HG03520 (cell line): Measurements from ENCODE around the gene RERE.

Experiments used
- ATAC-seq: cut with Tn5 transposase; IDR thresholded peaks from one replicate; pipeline ENCODE4 v1.9.1; 2021; ENCODE audit warnings: mild to moderate bottlenecking, moderate library complexity; ENCODE audit not compliant: unreplicated experiment

The RERE gene

DNA sequence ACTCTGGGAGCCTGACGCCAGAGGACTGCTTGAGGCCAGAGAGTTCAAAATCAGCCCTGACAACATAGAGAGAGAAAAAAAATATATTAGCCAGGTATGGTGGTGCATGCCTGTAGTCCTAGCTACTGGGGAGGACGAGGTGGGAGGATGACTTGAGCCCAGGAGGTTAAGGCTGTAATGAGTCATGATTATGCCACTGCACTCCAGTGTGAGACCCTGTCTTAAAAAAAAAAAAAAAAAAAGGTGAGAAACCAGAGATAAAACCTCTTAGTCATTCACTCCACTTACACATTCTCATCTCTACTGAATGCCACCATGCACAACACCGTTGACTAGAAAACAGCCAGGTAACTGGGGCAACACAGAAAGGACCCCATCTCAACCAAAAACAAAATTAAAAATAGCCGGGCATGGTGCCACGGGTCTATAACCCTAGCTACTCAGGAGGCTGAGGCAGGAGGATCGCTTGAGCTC is 321.5 kb downstream of the RERE start:
- no peak for ATAC-seq

- no peak for ATAC-seq
Observed at GRCh38 chr1:8494681-8495080, 322.8 kb downstream of the RERE start.

DNA sequence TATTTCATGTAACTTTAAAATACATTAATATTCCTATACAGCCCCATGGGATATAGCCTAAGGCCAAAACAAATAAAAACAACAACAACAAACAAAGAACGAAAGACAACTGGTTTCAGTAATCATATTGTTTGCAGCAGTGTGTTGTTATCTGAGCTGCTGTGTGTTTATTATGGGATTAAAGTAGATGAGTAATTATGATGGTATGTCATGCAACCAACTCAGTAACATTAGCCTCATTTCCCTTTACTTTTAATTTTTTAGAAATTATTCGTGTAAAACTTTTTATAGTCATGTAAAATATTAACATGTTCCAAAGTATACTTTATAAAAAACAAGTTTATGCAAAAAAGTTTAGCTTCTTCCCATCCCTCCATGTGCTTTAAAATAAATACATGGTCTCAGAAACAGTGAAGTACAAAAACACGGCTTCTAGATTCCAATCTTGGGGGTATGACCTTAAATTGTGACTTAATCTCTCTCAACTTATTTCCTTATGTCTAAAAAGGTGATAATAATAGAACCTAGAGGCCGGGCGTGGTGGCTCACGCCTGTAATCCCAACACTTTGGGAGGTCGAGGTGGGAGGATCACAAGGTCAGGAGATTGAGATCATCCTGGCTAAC is 323.4 kb downstream of the RERE start:
- no peak for ATAC-seq

DNA sequence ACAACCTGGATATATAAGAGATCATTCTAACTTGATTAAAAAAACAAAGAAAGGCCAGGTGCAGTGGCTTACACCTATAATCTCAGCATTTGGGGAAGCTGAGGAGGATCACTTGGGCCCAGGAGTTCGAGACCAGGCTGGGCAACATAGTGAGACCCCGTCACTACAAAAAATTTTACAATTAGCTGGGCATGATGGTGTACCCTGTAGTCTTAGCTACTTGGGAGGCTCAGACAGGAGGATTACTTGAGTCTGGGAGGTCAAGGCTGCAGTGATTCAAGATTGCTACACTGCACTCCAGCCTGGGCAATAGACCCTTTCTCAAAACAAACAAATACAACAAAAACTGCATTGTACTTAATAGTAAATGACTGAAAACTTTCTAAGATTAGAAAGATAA is 330.2 kb downstream of the RERE start:
- ATAC-seq: no peak

GRCh38 chr1:8486047-8486446 is 331.4 kb downstream of the RERE start:
- ATAC-seq: no peak

GRCh38 chr1:8483586-8483985 is 333.9 kb downstream of the RERE start:
- ATAC-seq: no peak

DNA sequence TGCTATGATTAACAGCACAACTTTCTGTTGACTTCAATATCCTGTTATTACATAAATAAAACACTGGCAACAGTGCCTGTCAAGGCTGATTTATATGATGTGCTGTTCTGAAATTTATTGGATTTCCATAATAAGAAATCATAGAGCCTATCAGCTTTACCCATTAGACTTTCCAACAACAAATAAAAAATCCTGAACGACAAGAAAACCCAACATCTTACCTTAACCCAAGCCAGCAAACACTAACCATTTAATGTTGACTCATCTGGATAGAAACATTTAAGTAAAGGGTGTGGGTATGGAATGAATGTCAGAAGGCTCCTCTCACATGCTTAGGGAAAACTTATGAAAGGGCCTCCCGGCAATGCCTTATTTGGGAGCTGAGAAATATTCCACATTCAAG is 334.5 kb downstream of the RERE start:
- ATAC-seq: no peak

- no peak for ATAC-seq
Observed at GRCh38 chr1:8481650-8482380, 335.6 kb downstream of the RERE start.

DNA sequence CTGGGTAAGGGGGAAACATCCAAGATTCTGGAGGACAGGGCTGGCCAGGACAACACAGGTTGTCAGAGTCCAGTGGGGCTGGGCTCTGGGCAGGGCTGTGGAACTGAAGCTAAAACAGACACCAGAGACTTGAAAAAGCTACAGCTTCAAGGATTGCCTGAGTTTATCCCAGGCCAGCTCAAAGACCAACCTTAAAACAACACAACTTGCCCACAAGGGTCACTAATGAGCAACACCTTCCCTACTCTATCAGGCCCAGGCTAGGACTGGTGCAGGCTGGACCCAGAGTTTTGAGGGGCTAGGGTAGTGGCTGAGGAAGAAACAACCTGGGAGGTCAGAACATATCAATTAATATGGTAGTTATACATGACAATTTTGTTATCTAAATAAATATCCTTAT is 338.9 kb downstream of the RERE start:
- ATAC-seq: no peak

GRCh38 chr1:8477983-8478362 is 339.5 kb downstream of the RERE start:
- ATAC-seq: no peak

- peak; percentile 45 for ATAC-seq
Observed at GRCh38 chr1:8477166-8477982, 340.1 kb downstream of the RERE start.

- ATAC-seq: no peak
Observed at GRCh38 chr1:8476006-8476405, 341.4 kb downstream of the RERE start.

- no peak for ATAC-seq
Observed at GRCh38 chr1:8474369-8474768, 343.1 kb downstream of the RERE start.

GRCh38 chr1:8473891-8474300 is 343.5 kb downstream of the RERE start:
- no peak for ATAC-seq

- no peak for ATAC-seq
Observed at GRCh38 chr1:8473121-8473875, 344.1 kb downstream of the RERE start.

DNA sequence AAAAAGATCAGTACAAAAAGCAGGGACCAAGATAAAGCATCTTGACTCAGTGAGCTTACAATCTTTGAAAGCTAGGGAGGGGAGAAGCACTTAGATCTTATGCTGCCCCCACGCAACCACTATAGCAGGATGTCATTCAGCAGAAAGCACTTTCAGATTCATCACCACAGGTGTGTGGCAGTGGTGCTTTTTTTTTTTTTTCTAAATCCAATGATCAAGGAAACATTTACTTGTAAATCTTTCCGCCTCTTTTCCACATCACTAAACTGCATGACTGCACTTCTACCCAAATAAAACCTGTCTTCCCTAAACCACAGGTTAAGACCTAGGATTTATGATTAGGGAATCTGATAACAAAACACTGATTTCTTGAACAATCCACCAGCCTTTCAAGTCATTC is 344.8 kb downstream of the RERE start:
- ATAC-seq: no peak

DNA sequence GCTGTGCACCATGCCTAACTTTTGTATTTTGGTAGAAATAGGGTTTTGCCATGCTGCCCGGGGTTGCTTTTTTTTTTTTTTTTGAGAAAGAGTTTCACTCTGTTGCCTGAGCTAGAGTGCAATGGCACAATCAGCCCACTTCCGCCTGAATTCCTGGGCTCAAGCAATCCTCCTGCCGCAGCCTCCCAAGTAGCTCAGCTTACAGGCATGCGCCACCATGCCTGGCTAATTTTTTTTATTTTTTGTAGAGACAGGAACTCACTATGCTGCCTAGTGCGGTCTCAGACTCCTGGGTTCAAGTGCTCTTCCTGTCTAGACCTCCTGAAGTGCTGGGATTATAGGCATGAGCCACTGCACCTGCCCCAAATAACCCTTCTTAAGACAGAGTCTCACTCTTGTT is 346.0 kb downstream of the RERE start:
- no peak for ATAC-seq

GRCh38 chr1:8468751-8469150 is 348.7 kb downstream of the RERE start:
- ATAC-seq: no peak

- ATAC-seq: no peak
Observed at GRCh38 chr1:8467308-8467707, 350.1 kb downstream of the RERE start.

- no peak for ATAC-seq
Observed at GRCh38 chr1:8465692-8466091, 351.7 kb downstream of the RERE start.

DNA sequence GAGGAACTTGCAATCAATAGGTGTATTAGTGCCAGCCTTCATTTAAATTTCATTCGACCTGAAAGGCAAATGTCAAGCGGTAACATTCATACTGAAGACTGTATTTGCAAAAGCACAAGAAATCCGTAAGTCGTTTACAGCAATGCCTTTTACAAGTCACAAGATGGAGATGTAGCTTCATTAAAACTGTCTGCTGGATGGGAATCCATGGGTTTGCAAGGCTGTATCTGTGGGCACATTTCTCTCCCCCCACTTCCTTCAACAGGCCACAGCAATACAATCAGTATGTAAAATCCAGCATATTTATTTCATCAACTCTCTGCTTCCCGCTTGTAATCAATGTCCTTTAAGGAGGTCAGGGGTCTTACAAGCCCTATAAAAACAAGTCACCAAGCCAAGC is 352.4 kb downstream of the RERE start:
- no peak for ATAC-seq
